Upper lobe of left lung (tissue), 4 donors: ENCODE results near the gene CPT1A.

ENCODE experiments used
- EP300 ChIP-seq, 4 donors: sonication (generic); formaldehyde crosslinking; IDR thresholded peaks; one replicate each; pipeline ENCODE4 v1.5.1; 2017; ENCODE audit warnings: antibody characterized with exemption in 4 of 4, control low read depth in 2 of 4
- POLR2AphosphoS5 ChIP-seq, 2 donors: sonication (generic); formaldehyde crosslinking; IDR thresholded peaks; one replicate each; pipeline ENCODE4 v1.5.1; 2017; ENCODE audit warnings: antibody characterized with exemption in 2 of 2
- TF ChIP-seq, protein P1 (sequence below), 6 experiments: fragments of 450-650 bp in 4 of 6; fragments of 200-600 bp in 2 of 6; sonication (generic) in 2 of 6; IDR thresholded peaks; one replicate each; pipeline ENCODE4 v1.5.1; 2016 to 2019; ENCODE audit warnings: antibody characterized with exemption in 6 of 6

DNA sequence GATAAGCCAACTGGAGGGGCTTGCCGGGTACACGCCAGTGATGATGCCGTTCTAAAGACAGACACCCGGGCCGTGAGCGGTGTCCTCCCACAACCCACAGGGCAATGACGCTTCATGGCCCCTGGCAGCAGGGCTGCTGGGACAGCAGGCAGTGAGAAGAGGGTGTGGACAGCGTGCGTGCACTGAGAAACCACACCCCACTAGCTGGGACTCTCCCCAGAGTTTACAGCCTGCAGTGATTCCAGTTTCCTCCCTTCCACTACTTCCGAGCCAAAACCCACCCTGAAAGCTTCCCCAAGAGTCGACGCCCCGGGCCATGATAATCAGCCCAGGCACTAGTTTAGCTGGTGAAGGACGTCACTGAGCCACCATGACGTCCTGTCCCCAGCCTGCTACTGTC, 29.2 kb downstream of the CPT1A start:
- TF ChIP-seq POLR2AphosphoS5 (IDR thresholded peaks at IDR 0.05), result peak in 1 of 2 donors; percentile 27
- TF ChIP-seq EP300 (IDR thresholded peaks at IDR 0.05), result no peak
- TF ChIP-seq, protein P1, sequence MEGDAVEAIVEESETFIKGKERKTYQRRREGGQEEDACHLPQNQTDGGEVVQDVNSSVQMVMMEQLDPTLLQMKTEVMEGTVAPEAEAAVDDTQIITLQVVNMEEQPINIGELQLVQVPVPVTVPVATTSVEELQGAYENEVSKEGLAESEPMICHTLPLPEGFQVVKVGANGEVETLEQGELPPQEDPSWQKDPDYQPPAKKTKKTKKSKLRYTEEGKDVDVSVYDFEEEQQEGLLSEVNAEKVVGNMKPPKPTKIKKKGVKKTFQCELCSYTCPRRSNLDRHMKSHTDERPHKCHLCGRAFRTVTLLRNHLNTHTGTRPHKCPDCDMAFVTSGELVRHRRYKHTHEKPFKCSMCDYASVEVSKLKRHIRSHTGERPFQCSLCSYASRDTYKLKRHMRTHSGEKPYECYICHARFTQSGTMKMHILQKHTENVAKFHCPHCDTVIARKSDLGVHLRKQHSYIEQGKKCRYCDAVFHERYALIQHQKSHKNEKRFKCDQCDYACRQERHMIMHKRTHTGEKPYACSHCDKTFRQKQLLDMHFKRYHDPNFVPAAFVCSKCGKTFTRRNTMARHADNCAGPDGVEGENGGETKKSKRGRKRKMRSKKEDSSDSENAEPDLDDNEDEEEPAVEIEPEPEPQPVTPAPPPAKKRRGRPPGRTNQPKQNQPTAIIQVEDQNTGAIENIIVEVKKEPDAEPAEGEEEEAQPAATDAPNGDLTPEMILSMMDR (IDR thresholded peaks at IDR 0.05), result no peak
